GM19455 (cell line): Measurements from ENCODE around the gene TUBB2B.

Experiments used
- ATAC-seq: cut with Tn5 transposase; IDR thresholded peaks from one replicate; pipeline ENCODE4 v1.9.1; 2021; ENCODE audit not compliant: unreplicated experiment

Gene TUBB2B

GRCh38 chr6:3235486-3235885 lies 8.0 kb upstream of the TUBB2B start:
- no peak for ATAC-seq

- no peak for ATAC-seq
These were observed 6.5 kb upstream of the TUBB2B start for GRCh38 chr6:3233904-3234303.

- ATAC-seq: no peak
These were observed 5.9 kb upstream of the TUBB2B start for GRCh38 chr6:3233321-3233720.

- no peak for ATAC-seq
These were observed 4.8 kb upstream of the TUBB2B start for GRCh38 chr6:3232017-3232945.

DNA sequence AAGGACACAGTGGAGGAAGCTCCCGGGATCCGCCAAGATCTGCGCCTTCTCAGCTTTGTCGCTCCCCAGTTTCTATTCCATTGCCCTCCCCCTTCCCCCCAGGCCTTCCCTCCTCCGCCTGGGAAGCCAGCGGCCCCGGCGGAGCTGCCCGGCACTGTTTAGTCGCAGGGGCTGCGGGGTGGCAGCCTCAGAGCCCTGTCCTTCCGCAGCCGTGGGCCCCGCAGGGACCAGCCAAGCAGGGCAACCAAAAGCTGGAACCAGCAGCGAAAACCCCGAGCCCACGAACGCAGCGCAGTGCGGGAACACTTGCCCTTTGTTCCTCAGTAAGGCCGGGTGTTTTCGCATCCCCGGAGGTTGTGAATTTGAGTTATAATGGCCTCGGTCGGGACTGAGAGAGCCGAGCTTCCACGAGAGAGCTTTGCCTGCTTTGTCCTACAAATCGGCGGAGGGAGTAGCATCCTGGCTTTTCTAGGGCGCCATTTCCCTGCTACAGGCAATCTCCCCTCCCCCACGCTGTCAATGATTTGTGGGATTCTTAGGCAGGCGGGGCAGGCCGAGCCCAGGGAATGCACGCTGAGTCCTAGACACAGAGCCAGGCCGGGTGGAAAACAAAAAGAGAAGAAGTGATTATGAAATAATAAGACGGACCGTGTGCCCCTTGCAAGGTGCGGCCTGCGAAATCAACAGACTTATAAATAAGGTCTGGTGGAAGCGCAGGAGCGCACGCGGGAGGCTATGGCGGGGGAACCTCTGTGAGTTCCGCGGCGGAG lies 4.0 kb upstream of the TUBB2B start:
- ATAC-seq: no peak

GRCh38 chr6:3230900-3231246 lies 3.4 kb upstream of the TUBB2B start:
- no peak for ATAC-seq

DNA sequence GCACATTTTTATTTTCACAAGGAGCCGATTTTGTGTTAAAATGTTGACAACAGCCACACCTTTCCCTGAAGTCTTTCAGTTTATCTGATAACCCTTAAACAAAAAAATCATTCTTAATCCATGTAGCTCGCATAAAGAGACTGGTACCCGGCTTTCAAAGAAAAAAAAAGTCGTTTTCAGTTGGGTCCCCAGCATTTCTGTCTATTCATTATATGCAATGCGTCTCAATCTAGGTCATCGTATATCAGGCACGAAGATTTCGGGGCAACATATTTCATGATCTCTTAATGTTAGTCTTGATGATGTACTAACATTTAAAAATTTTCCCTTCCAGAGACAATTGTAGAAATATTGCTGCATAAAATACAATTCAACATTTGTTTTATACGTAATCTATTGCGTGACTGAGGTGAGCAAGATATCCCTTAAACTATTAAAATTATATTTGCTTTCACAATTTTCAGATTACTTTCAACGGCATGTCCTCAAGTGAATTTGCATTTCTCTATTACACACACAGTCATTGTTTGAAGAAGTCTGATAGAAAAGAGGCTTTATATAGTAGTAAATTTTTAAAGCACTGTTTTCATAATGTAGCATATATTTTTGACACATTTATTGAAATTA lies 2.9 kb upstream of the TUBB2B start:
- no peak for ATAC-seq

DNA sequence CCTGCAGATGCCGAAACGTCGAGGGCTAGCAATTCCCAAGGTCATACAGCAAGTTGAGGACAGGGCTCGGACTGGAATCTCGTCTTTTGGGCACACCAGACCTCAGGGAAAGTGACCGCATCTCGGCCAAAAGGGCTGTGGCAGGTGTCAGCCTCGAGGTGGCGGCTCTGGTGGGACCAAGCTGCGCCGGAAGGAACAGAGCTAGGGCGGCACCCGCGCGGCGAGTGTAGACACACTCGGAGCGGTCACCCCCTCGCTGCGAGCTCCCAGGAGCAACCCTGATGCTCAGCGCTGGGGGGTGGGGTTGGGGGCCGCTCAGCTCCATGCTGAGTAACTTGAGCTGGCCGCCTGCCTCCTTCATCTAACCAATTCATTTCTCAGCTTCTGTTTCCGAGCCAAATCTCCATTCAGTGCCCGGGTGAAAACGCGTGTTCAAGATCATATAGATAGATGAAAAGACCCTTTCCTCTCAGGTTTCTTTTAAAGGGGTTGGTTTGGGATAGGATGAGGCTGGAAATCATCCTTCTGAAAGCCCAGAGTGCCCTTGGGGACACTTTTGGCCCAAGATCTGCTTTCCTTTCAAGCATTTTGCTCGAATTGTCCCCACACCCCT lies 2.2 kb upstream of the TUBB2B start:
- ATAC-seq: no peak

DNA sequence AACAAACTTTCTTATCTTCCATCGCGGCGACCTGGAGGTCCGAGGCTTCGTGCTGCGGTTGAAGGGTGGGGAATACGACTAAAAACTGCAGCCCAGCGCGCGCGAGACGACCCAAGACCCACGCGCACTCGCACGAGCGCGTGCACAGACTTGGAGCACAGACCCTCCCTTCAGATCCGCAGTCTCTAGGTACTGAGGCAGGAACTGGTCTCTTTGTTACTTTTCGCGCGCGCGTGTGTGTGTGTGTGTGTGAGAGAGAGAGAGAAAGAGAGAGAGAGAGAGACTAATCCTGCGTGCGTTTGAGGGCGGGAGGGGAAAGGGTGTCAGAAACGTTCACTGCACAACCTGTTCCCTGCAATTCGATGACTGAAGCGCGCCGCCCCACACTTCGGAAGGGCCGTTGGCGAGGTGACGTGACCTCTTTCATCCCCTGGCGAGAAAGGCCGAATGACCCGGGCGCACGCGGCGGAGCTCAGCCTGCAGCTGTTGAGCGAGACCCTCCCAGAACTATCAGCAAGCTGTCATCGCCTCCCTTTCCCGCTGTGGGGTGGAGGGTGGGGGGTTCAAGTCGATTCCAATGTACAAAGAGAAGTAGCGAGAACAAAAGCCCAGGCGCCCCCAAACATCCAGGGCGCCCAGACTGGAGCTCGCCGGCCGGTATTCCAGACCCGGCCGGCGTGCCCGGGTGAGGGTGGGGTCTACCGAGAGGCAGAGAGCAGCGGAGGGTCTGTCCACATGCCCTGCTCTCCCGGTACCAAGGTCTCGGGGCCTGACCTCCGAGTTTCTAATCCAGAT lies 1.5 kb upstream of the TUBB2B start:
- no peak for ATAC-seq

DNA sequence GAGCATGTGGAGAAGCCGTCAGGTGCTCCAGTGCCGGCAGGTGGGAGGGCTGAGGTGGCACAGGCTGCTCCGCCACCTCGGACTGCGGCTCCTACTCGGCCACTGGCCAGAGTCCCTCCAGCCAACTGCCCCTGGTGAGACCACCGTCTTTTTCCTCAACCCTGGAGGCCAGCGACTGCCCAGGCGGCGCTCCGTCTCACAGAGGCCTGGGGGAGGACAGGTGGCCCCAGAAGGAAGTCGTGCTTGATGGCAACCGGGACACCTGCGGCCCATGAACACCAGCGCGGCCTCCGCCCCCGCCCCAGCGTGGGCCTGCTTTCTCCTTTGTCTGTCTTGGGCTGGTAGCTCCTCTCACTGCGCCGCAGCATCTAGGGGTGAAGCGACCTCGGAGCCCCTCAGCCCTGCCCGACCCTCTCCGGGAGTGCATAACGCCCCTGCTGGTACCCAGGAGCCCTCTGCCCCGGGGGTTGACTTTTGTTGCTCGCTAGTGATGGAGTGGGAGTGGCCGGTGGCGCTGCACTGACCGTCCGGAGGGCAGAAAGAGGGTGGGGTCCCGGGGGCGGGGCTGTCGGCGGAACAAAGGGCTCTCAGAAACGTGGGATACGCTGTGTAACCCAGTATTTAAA lies 706 bp upstream of the TUBB2B start:
- ATAC-seq: no peak

DNA sequence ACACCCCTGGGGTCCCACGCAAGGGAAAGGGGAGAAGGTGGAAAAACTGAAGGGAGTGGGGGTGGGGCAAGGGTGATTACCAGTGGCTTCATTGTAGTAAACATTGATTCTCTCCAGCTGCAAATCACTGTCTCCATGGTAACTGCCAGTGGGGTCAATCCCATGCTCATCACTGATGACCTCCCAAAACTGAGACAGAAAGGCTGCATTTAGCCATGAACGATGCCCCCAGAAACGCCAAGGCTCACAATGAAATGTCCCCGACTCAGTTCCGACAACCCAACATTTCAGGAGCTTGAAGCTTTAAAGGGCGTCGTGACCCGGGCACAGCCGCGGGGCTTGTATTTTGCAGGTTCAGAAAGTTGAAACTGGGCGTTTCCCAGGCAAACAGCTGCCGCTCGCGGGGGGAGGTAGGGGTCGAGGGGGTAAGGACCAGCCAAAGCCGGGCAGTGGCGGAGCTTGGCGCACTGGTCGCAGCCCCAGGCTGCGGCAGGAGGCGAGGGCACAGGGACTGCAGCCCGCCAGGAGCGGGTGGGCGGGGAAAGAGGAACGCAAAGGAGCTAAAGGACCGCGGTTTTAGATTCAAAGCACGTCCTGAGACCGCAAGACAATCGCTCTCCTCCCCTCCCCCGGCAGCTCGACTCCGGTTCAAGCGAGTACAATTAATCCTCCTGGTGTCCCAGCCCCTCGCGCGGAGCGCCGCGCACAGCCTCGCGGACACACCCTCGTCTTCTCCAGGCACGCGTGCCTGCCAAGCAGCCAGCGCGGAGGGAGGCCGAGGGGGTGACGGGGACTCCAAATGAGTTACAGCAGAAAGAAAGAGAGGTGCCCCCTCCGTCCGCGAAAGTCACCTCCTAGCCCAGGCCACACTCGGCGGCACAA lies 731 bp downstream of the TUBB2B start:
- ATAC-seq: no peak

DNA sequence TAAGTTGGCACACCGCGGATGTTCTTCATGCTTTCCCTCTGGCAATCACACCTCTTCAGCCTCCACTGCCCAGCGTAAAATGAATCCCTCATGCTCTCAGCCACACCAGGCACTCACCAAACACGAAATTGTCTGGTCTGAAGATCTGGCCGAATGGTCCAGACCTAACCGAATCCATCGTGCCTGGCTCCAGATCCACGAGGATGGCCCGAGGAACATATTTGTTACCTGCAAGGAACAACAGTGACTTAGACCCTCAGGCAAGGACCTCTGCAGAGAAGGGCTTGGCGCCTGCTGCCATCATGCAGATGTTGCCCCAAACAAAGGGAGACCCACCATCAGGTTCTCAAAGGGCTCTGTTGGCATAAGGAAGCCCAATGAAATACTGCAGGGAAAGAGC lies 1.4 kb downstream of the TUBB2B start:
- no peak for ATAC-seq

GRCh38 chr6:3222506-3223038 lies 4.9 kb downstream of the TUBB2B start:
- ATAC-seq: no peak

DNA sequence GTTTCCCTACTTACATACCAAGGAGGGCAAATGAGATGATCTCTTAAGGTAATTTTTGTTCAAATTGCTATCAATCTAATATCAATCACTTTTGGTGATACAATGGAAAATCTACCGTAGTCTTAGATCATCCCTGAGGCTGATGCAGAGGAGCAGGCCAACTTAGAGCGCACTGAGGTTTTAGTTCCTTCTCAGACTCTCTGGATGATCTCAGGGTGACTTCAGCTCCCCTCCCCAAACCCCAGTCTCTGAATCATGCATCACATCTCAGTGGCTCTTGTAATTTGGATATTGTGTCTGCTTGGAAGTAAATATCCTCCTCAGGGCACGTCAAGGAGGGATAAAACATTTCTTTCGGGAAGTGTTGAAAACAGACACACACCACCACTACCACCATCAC lies 5.9 kb downstream of the TUBB2B start:
- ATAC-seq: no peak

- ATAC-seq: no peak
These were observed 7.1 kb downstream of the TUBB2B start for GRCh38 chr6:3220366-3220765.

DNA sequence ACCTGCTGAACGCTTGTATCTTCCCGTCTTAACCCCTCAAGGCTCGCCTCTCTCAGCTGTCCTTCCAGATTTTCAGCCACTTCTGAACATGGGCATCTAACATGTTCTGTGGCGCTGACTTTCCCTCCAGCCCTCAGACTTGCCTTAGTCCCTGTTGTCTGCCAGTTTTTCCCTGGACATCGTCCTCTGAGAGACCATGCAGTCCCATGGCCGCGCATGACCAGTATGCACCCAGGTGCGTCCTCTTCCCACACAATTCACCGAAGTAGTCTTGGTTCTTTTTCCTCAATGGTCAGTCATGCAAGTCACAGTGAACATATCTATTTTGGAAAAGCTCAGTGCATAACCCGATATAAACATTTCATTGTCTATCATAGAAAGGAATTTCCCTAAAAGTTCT lies 9.2 kb downstream of the TUBB2B start:
- ATAC-seq: no peak

- no peak for ATAC-seq
These were observed 10.2 kb downstream of the TUBB2B start for GRCh38 chr6:3217286-3217685.

DNA sequence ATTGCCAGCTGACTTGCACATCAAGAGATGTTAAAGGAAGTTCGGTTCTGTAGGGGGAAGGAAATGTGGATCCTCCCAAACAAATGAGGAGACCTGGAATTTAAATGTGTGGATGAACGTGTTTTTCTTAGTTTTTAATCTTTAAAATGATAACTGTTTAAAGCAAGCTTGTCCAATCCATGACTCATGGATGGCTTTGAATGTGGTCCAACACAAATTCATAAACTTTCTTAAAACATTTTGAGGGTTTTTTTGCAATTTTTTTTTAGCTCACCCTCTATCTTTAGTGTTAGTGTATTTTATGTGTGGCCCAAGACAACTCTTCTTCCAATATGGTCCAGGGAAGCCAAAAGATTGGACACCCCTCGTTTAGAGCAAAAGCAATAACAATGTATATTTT lies 12.6 kb downstream of the TUBB2B start:
- ATAC-seq: no peak

GRCh38 chr6:3213334-3213695 lies 14.1 kb downstream of the TUBB2B start:
- ATAC-seq: no peak
